ENCODE data around the gene OR1G1.
"Not testable (repeated sequence)": the region's sequence is repeated elsewhere in the genome, so short reads cannot be mapped to it uniquely, and the experiment has no call there.

OR1G1 gene

DNA sequence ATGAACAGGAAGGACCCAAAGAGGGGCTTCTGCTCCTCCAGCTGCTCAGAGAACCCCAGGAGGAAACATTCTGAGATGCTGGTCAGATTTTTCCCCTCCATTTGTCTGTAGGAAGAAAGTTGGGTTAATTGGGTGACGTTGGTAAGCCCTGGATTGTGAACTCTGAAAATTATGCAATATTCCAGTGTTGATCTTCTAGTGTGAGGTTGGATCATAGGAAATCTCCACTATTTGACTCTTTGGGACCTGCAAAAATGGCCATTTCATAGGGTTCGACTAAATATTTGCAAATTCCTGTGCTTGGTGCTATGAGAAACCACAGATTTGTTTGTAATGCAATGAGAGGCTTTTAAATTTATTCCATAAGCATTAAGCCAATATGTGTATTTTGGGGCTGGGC, at the start of gene OR1G1:
TSS of gene OR1G1 (minus strand) at position 101 of the 400 bp plus-strand sequence. CDS start at position 101, 0 bp downstream.
- DNase-seq (ENCODE audit: low spot score) = no peak

DNA sequence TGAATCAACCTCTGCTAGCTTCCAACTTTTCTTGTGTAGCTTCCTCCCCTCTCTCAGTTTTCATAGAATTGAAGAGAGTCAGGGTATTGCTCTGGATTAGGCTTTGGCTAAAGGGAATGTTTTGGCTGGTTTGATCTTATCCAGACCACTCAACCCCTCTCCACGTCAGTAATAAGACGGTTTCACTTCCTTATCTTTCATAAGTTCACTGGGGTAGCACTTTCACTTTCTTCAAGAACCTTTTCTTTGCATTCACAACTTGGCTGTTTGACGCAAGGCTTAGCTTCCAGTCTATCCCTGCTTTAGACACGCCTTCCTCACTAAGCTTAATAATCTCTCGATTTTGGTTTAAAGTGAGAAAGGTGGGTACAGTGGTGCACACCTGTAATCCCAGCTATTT, 40.2 kb upstream of the OR1G1 start:
- no peak for DNase-seq (ENCODE audit: low spot score)

DNA sequence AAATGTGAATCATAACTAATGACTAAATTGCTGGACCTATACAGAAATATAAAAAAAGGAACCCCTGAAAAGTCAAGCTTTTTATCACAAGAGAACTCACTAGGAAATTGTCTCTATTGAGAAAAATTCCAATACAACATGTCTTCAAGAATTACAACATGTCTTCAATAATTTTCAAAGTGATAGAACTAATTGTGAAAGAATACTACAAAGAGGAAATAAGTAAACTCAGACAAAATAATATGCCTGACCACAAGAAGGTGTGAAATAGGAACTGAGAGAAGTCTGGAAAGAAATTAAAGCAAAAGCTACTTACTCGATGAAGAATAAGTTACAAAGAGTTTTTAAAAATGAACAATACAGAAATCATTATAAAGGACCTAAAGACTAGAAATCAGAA, 29.9 kb upstream of the OR1G1 start:
- DNase-seq (ENCODE audit: low spot score) = no peak

DNA sequence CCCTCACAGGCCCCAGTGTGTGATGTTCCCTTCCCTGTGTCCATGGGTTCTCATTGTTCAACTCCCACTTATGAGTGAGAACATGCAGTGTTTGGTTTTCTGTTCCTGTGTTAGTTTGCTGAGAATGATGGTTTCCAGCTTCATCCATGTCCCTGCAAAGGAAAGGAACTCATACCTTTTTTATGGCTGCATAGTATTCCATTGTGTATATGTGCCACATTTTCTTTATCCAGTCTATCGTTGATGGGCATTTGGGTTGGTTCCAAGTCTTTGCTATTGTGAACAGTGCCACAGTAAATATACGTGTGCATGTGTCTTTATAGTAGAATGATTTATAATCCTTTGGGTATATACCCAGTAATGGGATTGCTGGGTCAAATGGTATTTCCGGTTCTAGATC, 10.1 kb upstream of the OR1G1 start:
- DNase-seq (ENCODE audit: low spot score) = not testable (repeated sequence)

DNA sequence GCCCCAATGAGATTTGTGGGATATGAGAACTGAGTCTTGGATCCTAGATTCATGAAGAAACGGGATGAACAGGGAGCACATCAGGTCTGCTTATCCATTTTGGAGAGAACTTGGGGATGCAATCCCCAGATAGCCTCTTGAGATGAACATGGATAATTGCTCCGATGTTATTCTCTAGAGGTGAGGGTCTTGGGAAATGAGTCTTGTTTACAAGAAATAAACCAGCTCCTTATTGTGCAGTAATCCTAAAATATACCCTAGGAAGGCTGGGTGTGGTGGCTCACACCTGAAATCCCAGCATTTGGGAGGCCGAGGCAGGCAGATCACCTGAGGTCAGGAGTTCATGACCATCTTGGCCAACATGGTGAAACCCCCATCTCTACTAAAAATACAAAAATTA, 23.0 kb downstream of the OR1G1 start, which contains the start of gene OR1D2:
TSS of gene OR1D2 (minus strand) at position 101 of the 400 bp plus-strand sequence. CDS start 11,426 bp downstream, outside the sequence.
- no peak for DNase-seq (ENCODE audit: low spot score)

All from hepatic stellate cell (primary cell).